Thyroid gland (tissue), 4 donors: ENCODE measurements around the gene TMEM37. TPM values are rescaled to one million over a fixed set of nuclear protein-coding genes. Genes with fewer than 3 reads are reported as not detected.

Source experiments
- DNase-seq, 2 donors: peaks; one replicate each; pipeline ENCODE4 v3.0.0-alpha.2; 2019
- H3K27ac ChIP-seq, 3 donors: fragments of 200-600 bp; sonication (generic); 1 replicate in 2 of 3; 2 replicates in 1 of 3; pipeline ENCODE4 v1.5.1; 2016 to 2019; ENCODE audit warnings: mild to moderate bottlenecking in 1 of 3, moderate library complexity in 1 of 3
- H3K27me3 ChIP-seq: fragments of 200-600 bp; sonication (generic); one replicate; pipeline ENCODE4 v1.5.1; 2019
- H3K36me3 ChIP-seq, 2 donors: fragments of 200-600 bp; sonication (generic); one replicate each; pipeline ENCODE4 v1.5.1; 2016 to 2019
- H3K4me1 ChIP-seq, 2 donors: fragments of 200-600 bp; sonication (generic); one replicate each; pipeline ENCODE4 v1.5.1; 2017 to 2019
- H3K4me3 ChIP-seq, 3 donors: fragments of 200-600 bp; sonication (generic); replicated peaks in 1 of 3; 1 replicate in 2 of 3; 2 replicates in 1 of 3; pipeline ENCODE4 v1.5.1; 2016; ENCODE audit warnings: mild to moderate bottlenecking in 1 of 3
- H3K9me3 ChIP-seq: fragments of 200-600 bp; sonication (generic); one replicate; pipeline ENCODE4 v1.5.1; 2017
- CTCF ChIP-seq, 6 experiments: fragments of 200-600 bp in 3 of 6; fragments of 450-650 bp in 3 of 6; sonication (generic) in 3 of 6; IDR thresholded peaks; one replicate each; pipeline ENCODE4 v1.5.1; 2016 to 2019; ENCODE audit warnings: antibody characterized with exemption in 6 of 6, mild to moderate bottlenecking in 2 of 6, inconsistent platforms in 1 of 6, moderate library complexity in 1 of 6
- POLR2A ChIP-seq, 2 donors: fragments of 450-650 bp; IDR thresholded peaks; one replicate each; pipeline ENCODE4 v1.6.1; 2017; ENCODE audit warnings: antibody characterized with exemption in 2 of 2, mild to moderate bottlenecking in 2 of 2, moderate library complexity in 1 of 2
- WGBS, 2 donors: methylation state at CpG; one replicate each; pipeline ENCODE4 v1.1.5; 2017; 5-methylcytosine and 5-hydroxymethylcytosine counted together
- intact Hi-C: fragments of 100-400 bp; cut with DNase I; formaldehyde crosslinking; loops from one replicate; pipeline ENCODE4 v1.15.1; 2023
- total RNA-seq, 4 donors: library from RNA; depleted of rRNA; stranded (reverse); fragments of >200 nt; gene quantifications; one replicate each; pipeline ENCODE4 v1.2.3, GENCODE V29; 2016

The TMEM37 gene
- total RNA-seq, 4 donors from 2014 or later, result 34.4 to 50.2 (median 43.1) TPM

- Histone ChIP-seq H3K27me3 (no peaks in the 10 kb centered on the region), H3K4me1 (peaks cover 0 to 5% of the 10 kb centered on the region in 2 donors), H3K4me3 (no peak overlapping the region), H3K27ac (no peak overlapping the region), H3K36me3 (no peaks in the 10 kb centered on the region), H3K9me3 (no peaks in the 10 kb centered on the region)
- no peak for TF ChIP-seq POLR2A (IDR thresholded peaks at IDR 0.05)
- no peak for TF ChIP-seq CTCF (IDR thresholded peaks at IDR 0.05)
- DNase-seq, result no peak
- 93% methylated on average over 4 of the region's 4 CpGs for WGBS, 2 donors
- intact Hi-C loops, result no loop called here
Observed at GRCh38 chr2:119466373-119466772, 34.7 kb downstream of the TMEM37 start.

- H3K27ac ChIP-seq, result no peak overlapping the region
- WGBS, 2 donors, result 46 to 49% methylated on average over 3 of the region's 3 CpGs
- H3K4me3 ChIP-seq, result no peak overlapping the region
- no peaks in the 10 kb centered on the region for H3K36me3 ChIP-seq
- intact Hi-C loops, result no loop called here
- H3K9me3 ChIP-seq, result no peaks in the 10 kb centered on the region
- H3K4me1 ChIP-seq, result peaks cover 0 to 5% of the 10 kb centered on the region in 2 donors
- no peaks in the 10 kb centered on the region for H3K27me3 ChIP-seq
- DNase-seq, result peak; percentile 78 to 86
- TF ChIP-seq CTCF (IDR thresholded peaks at IDR 0.05), result no peak
- TF ChIP-seq POLR2A (IDR thresholded peaks at IDR 0.05), result no peak
Observed at GRCh38 chr2:119468154-119468955, 36.7 kb downstream of the TMEM37 start.

GRCh38 chr2:119469131-119469530 lies 37.5 kb downstream of the TMEM37 start:
- Histone ChIP-seq H3K27me3 (no peaks in the 10 kb centered on the region), H3K9me3 (no peaks in the 10 kb centered on the region), H3K27ac (no peak overlapping the region), H3K36me3 (no peaks in the 10 kb centered on the region), H3K4me3 (no peak overlapping the region), H3K4me1 (peaks cover 0 to 5% of the 10 kb centered on the region in 2 donors)
- intact Hi-C loops, result no loop called here
- WGBS, 2 donors, result 82 to 96% methylated on average over 6 of the region's 6 CpGs
- DNase-seq, result no peak
- TF ChIP-seq POLR2A (IDR thresholded peaks at IDR 0.05) (no peak), CTCF (IDR thresholded peaks at IDR 0.05) (no peak)

GRCh38 chr2:119469661-119470297 lies 38.1 kb downstream of the TMEM37 start:
- TF ChIP-seq CTCF (IDR thresholded peaks at IDR 0.05) (no peak), POLR2A (IDR thresholded peaks at IDR 0.05) (no peak)
- no peak for DNase-seq
- WGBS, 2 donors, result 48 to 66% methylated on average over 2 of the region's 2 CpGs
- Histone ChIP-seq H3K9me3 (no peaks in the 10 kb centered on the region), H3K27ac (no peak overlapping the region), H3K4me1 (peaks cover 0 to 5% of the 10 kb centered on the region in 2 donors), H3K27me3 (no peaks in the 10 kb centered on the region), H3K4me3 (no peak overlapping the region), H3K36me3 (no peaks in the 10 kb centered on the region)
- intact Hi-C loops, result no loop called here

- intact Hi-C loops, result no loop called here
- 95 to 97% methylated on average over 8 of the region's 8 CpGs for WGBS, 2 donors
- DNase-seq, result no peak
- no peaks in the 10 kb centered on the region for H3K9me3 ChIP-seq
- H3K36me3 ChIP-seq, result no peaks in the 10 kb centered on the region
- H3K4me3 ChIP-seq, result no peak overlapping the region
- TF ChIP-seq CTCF (IDR thresholded peaks at IDR 0.05) (no peak), POLR2A (IDR thresholded peaks at IDR 0.05) (no peak)
- no peak overlapping the region for H3K27ac ChIP-seq
- no peaks in the 10 kb centered on the region for H3K27me3 ChIP-seq
- H3K4me1 ChIP-seq, result peaks cover 0 to 12% of the 10 kb centered on the region in 2 donors
Observed at GRCh38 chr2:119472749-119473148, 41.1 kb downstream of the TMEM37 start.
